CD4-positive, alpha-beta memory T cell (primary cell): ENCODE data around the gene TTLL5. TPM values are rescaled to one million over a fixed set of nuclear protein-coding genes. Genes with fewer than 3 reads are reported as not detected.

Experiments
- CTCF ChIA-PET: fragments of 350-600 bp; sonication (Branson Sonifier 250); formaldehyde crosslinking; loops from one replicate; lab custom pipeline; 2021; ENCODE audit warnings: inconsistent platforms; ENCODE audit not compliant: partially characterized antibody; lab: Charles Lee
- POLR2A ChIA-PET: fragments of 350-600 bp; sonication (Branson Sonifier 250); formaldehyde crosslinking; loops from one replicate; lab custom pipeline; 2021; ENCODE audit not compliant: partially characterized antibody; lab: Charles Lee
- DNase-seq, 5 donors: peaks; one replicate each; pipeline versions ENCODE4 v3.0.0 to v3.0.0-alpha.2; 2020 to 2022; ENCODE audit warnings: mixed read lengths in 1 of 5
- H3K27ac ChIP-seq: one replicate; pipeline ENCODE4 v1.7.0; 2013; ENCODE audit warnings: low read depth, low read length
- H3K27me3 ChIP-seq: 2 replicates; pipeline ENCODE4 v1.7.0; 2013; ENCODE audit warnings: mild to moderate bottlenecking, low read length, moderate library complexity; ENCODE audit not compliant: insufficient read depth
- H3K36me3 ChIP-seq: 2 replicates; pipeline ENCODE4 v1.7.0; 2013; ENCODE audit warnings: mild to moderate bottlenecking, low read length, moderate library complexity; ENCODE audit not compliant: insufficient read depth
- H3K4me1 ChIP-seq: 2 replicates; pipeline ENCODE4 v1.7.0; 2013; ENCODE audit warnings: mild to moderate bottlenecking, low read length, moderate library complexity; ENCODE audit not compliant: insufficient read depth
- H3K4me3 ChIP-seq, 2 donors: one replicate each; pipeline ENCODE4 v1.7.0; 2013; ENCODE audit warnings: low read length in 2 of 2, mild to moderate bottlenecking in 1 of 2
- H3K9me3 ChIP-seq, 2 donors: one replicate each; pipeline ENCODE4 v1.7.0; 2013; ENCODE audit warnings: low read length in 2 of 2, control low read depth in 1 of 2; ENCODE audit not compliant: control insufficient read depth in 1 of 2
- H3K27ac Mint-ChIP-seq, 7 donors: one replicate each; pipeline ENCODE4 v1.8.0; 2020 to 2021; ENCODE audit warnings: mixed read lengths in 7 of 7, mild to moderate bottlenecking in 6 of 7, inconsistent platforms in 3 of 7, moderate library complexity in 3 of 7
- H3K27me3 Mint-ChIP-seq, 2 donors: one replicate each; pipeline ENCODE4 v1.8.0; 2020 to 2021; ENCODE audit warnings: mixed read lengths in 2 of 2
- H3K36me3 Mint-ChIP-seq, 2 donors: one replicate each; pipeline ENCODE4 v1.8.0; 2020 to 2021; ENCODE audit warnings: mixed read lengths in 2 of 2, inconsistent platforms in 1 of 2, mild to moderate bottlenecking in 1 of 2
- H3K4me1 Mint-ChIP-seq, 4 donors: one replicate each; pipeline ENCODE4 v1.8.0; 2020 to 2021; ENCODE audit warnings: mixed read lengths in 4 of 4, mild to moderate bottlenecking in 1 of 4
- H3K4me3 Mint-ChIP-seq, 8 donors: one replicate each; pipeline ENCODE4 v1.8.0; 2020 to 2021; ENCODE audit warnings: mixed read lengths in 8 of 8, mild to moderate bottlenecking in 7 of 8, moderate library complexity in 6 of 8, inconsistent platforms in 3 of 8
- H3K9me3 Mint-ChIP-seq, 8 donors: one replicate each; pipeline ENCODE4 v1.8.0; 2020 to 2021; ENCODE audit warnings: mixed read lengths in 8 of 8, mild to moderate bottlenecking in 5 of 8, inconsistent platforms in 3 of 8, moderate library complexity in 1 of 8
- intact Hi-C: fragments of 100-400 bp; cut with micrococcal nuclease; formaldehyde crosslinking; loops from one replicate; pipeline ENCODE4 v1.15.1; 2023
- polyA plus RNA-seq, 2 donors: library from polyadenylated mRNA; unstranded; fragments of 300-500 nt; fragmentation: Illumina TruSeq; gene quantifications; one replicate each; pipeline ENCODE4 v1.2.3, GENCODE V29; 2021
- total RNA-seq, 2 experiments: library from RNA; stranded (reverse); gene quantifications; one replicate each; pipeline ENCODE4 v1.2.3, GENCODE V29; 2021

TTLL5 gene
- total and polyA plus RNA-seq, 4 experiments from 2014 or later = 8.4 to 28.2 (median 20.5) TPM

- H3K4me3 ChIP-seq = no peak overlapping the region
- ChIA-PET POLR2A (no interaction called here), CTCF (interaction anchor here (1.0 to 14.1 kb wide), 3 partner anchors 9 to 74 kb away, joined by 4 to 388 read pairs (median 5); partner anchors contain the start of genes ERG28 and FLVCR2)
- no peak for DNase-seq
- no peaks in the 10 kb centered on the region for H3K27me3 ChIP-seq
- Mint-ChIP-seq H3K9me3 (no peaks in the 10 kb centered on the region), H3K4me1 (peaks cover 0 to 6% (median 2%) of the 10 kb centered on the region in 4 donors), H3K27ac (peak overlapping the region in 1 of 7 donors; percentile 20), H3K36me3 (peaks cover 42 to 70% of the 10 kb centered on the region in 2 donors), H3K27me3 (no peaks in the 10 kb centered on the region), H3K4me3 (no peak overlapping the region)
- H3K4me1 ChIP-seq = peaks cover 4% of the 10 kb centered on the region
- intact Hi-C loops = no loop called here
- no peak overlapping the region for H3K27ac ChIP-seq
- H3K9me3 ChIP-seq = no peaks in the 10 kb centered on the region
- peaks cover 40% of the 10 kb centered on the region for H3K36me3 ChIP-seq
Measured at GRCh38 chr14:75649773-75650172, 11.3 kb upstream of the TTLL5 start.

DNA sequence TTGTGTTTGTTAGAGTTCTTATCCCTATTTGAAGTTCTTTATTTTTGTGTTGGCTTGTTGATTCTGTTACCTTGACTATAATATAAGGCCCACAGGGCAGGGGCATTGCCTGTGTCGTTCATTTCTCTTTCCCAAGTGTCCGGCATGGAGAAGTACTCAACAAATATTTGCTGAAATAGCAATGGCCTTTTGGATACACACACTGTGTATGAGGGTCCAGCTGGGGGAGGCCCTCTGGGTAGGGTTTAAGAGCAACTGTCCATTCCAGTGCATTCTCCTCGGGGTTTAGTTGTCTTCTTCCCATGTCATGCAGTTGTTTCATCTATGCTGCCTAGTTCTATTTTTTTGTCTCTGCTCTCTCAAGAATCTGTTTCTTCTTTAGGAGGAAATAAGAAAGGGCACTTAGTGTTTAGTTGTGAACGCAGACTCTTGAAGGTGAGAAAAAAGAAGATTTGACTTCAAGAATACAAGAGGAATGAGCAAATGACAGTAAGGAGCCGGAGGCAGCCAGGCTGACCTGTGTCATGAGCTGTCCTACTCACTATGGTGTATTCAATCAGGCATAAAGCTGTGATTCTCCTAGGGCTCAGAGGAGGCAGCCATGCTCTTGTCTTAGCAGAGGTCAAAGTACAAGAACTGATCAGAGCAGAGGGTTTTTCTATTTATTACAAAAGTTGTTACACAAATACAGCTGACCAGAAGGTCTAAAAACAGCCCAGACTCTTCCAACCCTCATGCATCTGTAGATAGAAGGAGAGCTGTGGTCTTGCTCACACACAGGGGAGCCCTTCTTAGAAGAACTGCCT lies 10.6 kb upstream of the TTLL5 start:
- Histone ChIP-seq H3K4me3 (no peak overlapping the region), H3K27me3 (no peaks in the 10 kb centered on the region), H3K9me3 (no peaks in the 10 kb centered on the region), H3K36me3 (peaks cover 44% of the 10 kb centered on the region), H3K27ac (no peak overlapping the region), H3K4me1 (peaks cover 4% of the 10 kb centered on the region)
- peaks cover 0 to 6% (median 2%) of the 10 kb centered on the region in 4 donors for H3K4me1 Mint-ChIP-seq
- no peak overlapping the region for H3K4me3 Mint-ChIP-seq
- no peak for DNase-seq
- H3K27me3 Mint-ChIP-seq = no peaks in the 10 kb centered on the region
- intact Hi-C loops = no loop called here
- H3K36me3 Mint-ChIP-seq = peaks cover 42 to 77% of the 10 kb centered on the region in 2 donors
- POLR2A ChIA-PET = no interaction called here
- H3K27ac Mint-ChIP-seq = peak overlapping the region in 1 of 7 donors; percentile 39
- H3K9me3 Mint-ChIP-seq = no peaks in the 10 kb centered on the region
- CTCF ChIA-PET = interaction anchor here (0.9 to 14.1 kb wide), 4 partner anchors 8 to 156 kb away, joined by 3 to 388 read pairs (median 8); partner anchors contain the start of genes ERG28, FLVCR2 and TTLL5

DNA sequence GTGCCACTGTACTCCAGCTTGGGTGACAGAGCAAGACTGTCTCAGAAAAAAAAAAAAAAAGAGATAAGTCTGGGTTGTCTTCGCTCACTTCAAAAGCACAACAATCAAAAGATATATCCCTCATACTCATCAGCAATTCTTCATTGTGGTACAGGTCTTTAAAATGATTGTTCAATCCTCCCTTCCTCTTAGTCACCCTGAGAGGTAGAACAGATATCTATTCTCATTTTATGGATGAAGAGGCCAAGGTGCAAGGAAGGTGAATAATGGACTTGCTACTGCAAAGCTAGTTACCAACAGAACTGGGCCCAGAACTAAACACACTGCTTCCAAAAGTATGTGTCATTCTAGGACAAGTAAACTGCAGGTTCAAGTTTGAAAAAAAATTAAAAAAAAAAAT lies 7.5 kb upstream of the TTLL5 start:
- Mint-ChIP-seq H3K4me1 (peaks cover 4 to 13% (median 6%) of the 10 kb centered on the region in 4 donors), H3K4me3 (no peak overlapping the region), H3K9me3 (no peaks in the 10 kb centered on the region), H3K27me3 (no peaks in the 10 kb centered on the region), H3K27ac (peak overlapping the region in 1 of 7 donors; percentile 5), H3K36me3 (peaks cover 35 to 76% of the 10 kb centered on the region in 2 donors)
- Histone ChIP-seq H3K27ac (no peak overlapping the region), H3K4me3 (no peak overlapping the region), H3K4me1 (peaks cover 7% of the 10 kb centered on the region), H3K27me3 (no peaks in the 10 kb centered on the region), H3K9me3 (no peaks in the 10 kb centered on the region), H3K36me3 (peaks cover 57% of the 10 kb centered on the region)
- POLR2A ChIA-PET = interaction anchor here (0.7 to 4.6 kb wide), 3 partner anchors 76 to 375 kb away, joined by 5 to 30 read pairs (median 6); partner anchors contain the start of genes FLVCR2 and FOS
- CTCF ChIA-PET = interaction anchor here (1.0 to 14.1 kb wide), 21 partner anchors 8 to 1438 kb away, joined by 3 to 388 read pairs (median 6); partner anchors contain the start of gene FLVCR2
- DNase-seq = no peak
- intact Hi-C loops = no loop called here

- H3K27me3 ChIP-seq = no peaks in the 10 kb centered on the region
- intact Hi-C loops = loop anchor here (1.0 kb wide), 3 partner anchors 77 to 347 kb away; no protein-coding TSS in a partner anchor
- H3K27ac ChIP-seq = no peak overlapping the region
- H3K9me3 ChIP-seq = no peaks in the 10 kb centered on the region
- H3K4me1 Mint-ChIP-seq = peaks cover 4 to 16% (median 9%) of the 10 kb centered on the region in 4 donors
- peak overlapping the region in 4 of 7 donors; percentile 5 to 53 (median 36) for H3K27ac Mint-ChIP-seq
- H3K4me1 ChIP-seq = peaks cover 7% of the 10 kb centered on the region
- ChIA-PET CTCF (interaction anchor here (0.7 to 14.1 kb wide), 29 partner anchors 8 to 1437 kb away, joined by 3 to 388 read pairs (median 5); partner anchors contain the start of genes FLVCR2 and IFT43), POLR2A (interaction anchor here (0.7 to 4.6 kb wide), 3 partner anchors 76 to 375 kb away, joined by 5 to 30 read pairs (median 6); partner anchors contain the start of genes FLVCR2 and FOS)
- H3K36me3 ChIP-seq = peaks cover 56% of the 10 kb centered on the region
- peaks cover 31 to 72% of the 10 kb centered on the region in 2 donors for H3K36me3 Mint-ChIP-seq
- no peak overlapping the region for H3K4me3 Mint-ChIP-seq
- peak; percentile 71 to 79 (median 74) for DNase-seq
- no peak overlapping the region for H3K4me3 ChIP-seq
- H3K27me3 Mint-ChIP-seq = no peaks in the 10 kb centered on the region
- H3K9me3 Mint-ChIP-seq = no peaks in the 10 kb centered on the region
Measured at GRCh38 chr14:75654127-75654732, 6.8 kb upstream of the TTLL5 start.

DNA sequence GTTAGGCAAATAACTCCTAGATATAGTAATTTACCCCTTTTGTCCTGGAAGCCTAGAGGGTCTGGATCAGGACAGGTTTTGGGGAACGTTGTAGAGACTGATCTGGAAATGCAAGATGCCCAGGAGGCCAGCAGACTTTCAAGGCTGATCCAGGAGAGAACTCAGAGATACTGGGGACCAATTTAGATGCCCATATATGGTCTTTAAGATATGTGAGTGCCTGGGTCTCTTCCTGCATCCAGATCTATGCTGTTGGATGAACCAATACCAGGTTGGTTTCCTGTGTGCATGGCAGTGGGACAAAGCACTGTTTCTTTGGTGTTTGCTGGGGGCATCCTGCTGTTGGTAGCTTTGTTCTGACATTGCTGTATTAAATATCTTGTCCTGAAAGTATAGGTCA lies 5.8 kb upstream of the TTLL5 start:
- Mint-ChIP-seq H3K9me3 (no peaks in the 10 kb centered on the region), H3K27me3 (no peaks in the 10 kb centered on the region), H3K4me1 (peaks cover 4 to 23% (median 14%) of the 10 kb centered on the region in 4 donors), H3K4me3 (no peak overlapping the region), H3K36me3 (peaks cover 21 to 62% of the 10 kb centered on the region in 2 donors), H3K27ac (peak overlapping the region in 1 of 7 donors; percentile 55)
- H3K9me3 ChIP-seq = no peaks in the 10 kb centered on the region
- ChIA-PET CTCF (interaction anchor here (0.7 to 14.1 kb wide), 24 partner anchors 8 to 346 kb away, joined by 3 to 388 read pairs (median 6); partner anchors contain the start of gene FLVCR2), POLR2A (interaction anchor here (1.6 to 4.6 kb wide), 2 partner anchors 77 to 134 kb away, joined by 6 to 30 read pairs; partner anchors contain the start of gene FLVCR2)
- DNase-seq = no peak
- intact Hi-C loops = no loop called here
- peaks cover 46% of the 10 kb centered on the region for H3K36me3 ChIP-seq
- H3K4me1 ChIP-seq = peaks cover 17% of the 10 kb centered on the region
- no peak overlapping the region for H3K27ac ChIP-seq
- no peak overlapping the region for H3K4me3 ChIP-seq
- no peaks in the 10 kb centered on the region for H3K27me3 ChIP-seq

DNA sequence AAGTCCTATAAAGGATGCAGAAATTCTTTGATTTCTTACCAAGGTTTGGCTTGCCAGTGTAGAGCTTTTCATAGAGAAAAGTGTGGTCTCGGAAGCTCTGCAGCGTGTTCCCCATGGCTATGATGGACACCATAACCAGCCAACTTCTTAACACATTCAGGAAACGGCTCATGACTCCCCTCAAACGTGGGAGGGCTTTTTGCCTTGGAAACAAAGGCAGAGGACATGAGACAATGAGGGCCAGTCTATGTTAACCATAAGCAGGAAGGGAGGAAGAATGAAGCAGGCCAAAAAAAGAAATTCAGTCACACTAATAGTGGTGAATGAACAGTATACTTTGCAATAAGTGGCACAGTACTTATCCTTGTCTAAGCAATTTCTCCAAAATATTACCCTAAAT lies 3.7 kb upstream of the TTLL5 start:
- Histone ChIP-seq H3K4me3 (no peak overlapping the region), H3K36me3 (peaks cover 26% of the 10 kb centered on the region), H3K4me1 (peaks cover 24% of the 10 kb centered on the region), H3K9me3 (no peaks in the 10 kb centered on the region), H3K27ac (no peak overlapping the region), H3K27me3 (no peaks in the 10 kb centered on the region)
- CTCF ChIA-PET = interaction anchor here (0.7 to 14.1 kb wide), 10 partner anchors 8 to 349 kb away, joined by 3 to 388 read pairs (median 4); partner anchors contain the start of genes FLVCR2 and TGFB3
- H3K36me3 Mint-ChIP-seq = peaks cover 6 to 56% of the 10 kb centered on the region in 2 donors
- peak overlapping the region in 6 of 7 donors; percentile 22 to 78 (median 61) for H3K27ac Mint-ChIP-seq
- intact Hi-C loops = no loop called here
- peak overlapping the region in 1 of 8 donors; percentile 17 for H3K4me3 Mint-ChIP-seq
- H3K27me3 Mint-ChIP-seq = no peaks in the 10 kb centered on the region
- no peak for DNase-seq
- no peaks in the 10 kb centered on the region for H3K9me3 Mint-ChIP-seq
- peaks cover 12 to 42% (median 26%) of the 10 kb centered on the region in 4 donors for H3K4me1 Mint-ChIP-seq
- POLR2A ChIA-PET = interaction anchor here (1.0 kb wide), 1 partner anchor 137 kb away, joined by 3 read pairs; no protein-coding TSS in a partner anchor
